CD4-positive, alpha-beta memory T cell (primary cell): ENCODE measurements around the gene PTPRD. TPM values are rescaled to one million over a fixed set of nuclear protein-coding genes. Genes with fewer than 3 reads are reported as not detected.
"Not testable (repeated sequence)": the region's sequence is repeated elsewhere in the genome, so short reads cannot be mapped to it uniquely, and the experiment has no call there.

ENCODE experiments used
- CTCF ChIA-PET: fragments of 350-600 bp; sonication (Branson Sonifier 250); formaldehyde crosslinking; loops from one replicate; lab custom pipeline; 2021; ENCODE audit warnings: inconsistent platforms; ENCODE audit not compliant: partially characterized antibody; lab: Charles Lee
- POLR2A ChIA-PET: fragments of 350-600 bp; sonication (Branson Sonifier 250); formaldehyde crosslinking; loops from one replicate; lab custom pipeline; 2021; ENCODE audit not compliant: partially characterized antibody; lab: Charles Lee
- DNase-seq, 5 donors: peaks; one replicate each; pipeline versions ENCODE4 v3.0.0 to v3.0.0-alpha.2; 2020 to 2022; ENCODE audit warnings: mixed read lengths in 1 of 5
- H3K27ac ChIP-seq: one replicate; pipeline ENCODE4 v1.7.0; 2013; ENCODE audit warnings: low read depth, low read length
- H3K27me3 ChIP-seq: 2 replicates; pipeline ENCODE4 v1.7.0; 2013; ENCODE audit warnings: mild to moderate bottlenecking, low read length, moderate library complexity; ENCODE audit not compliant: insufficient read depth
- H3K36me3 ChIP-seq: 2 replicates; pipeline ENCODE4 v1.7.0; 2013; ENCODE audit warnings: mild to moderate bottlenecking, low read length, moderate library complexity; ENCODE audit not compliant: insufficient read depth
- H3K4me1 ChIP-seq: 2 replicates; pipeline ENCODE4 v1.7.0; 2013; ENCODE audit warnings: mild to moderate bottlenecking, low read length, moderate library complexity; ENCODE audit not compliant: insufficient read depth
- H3K4me3 ChIP-seq, 2 donors: one replicate each; pipeline ENCODE4 v1.7.0; 2013; ENCODE audit warnings: low read length in 2 of 2, mild to moderate bottlenecking in 1 of 2
- H3K9me3 ChIP-seq, 2 donors: one replicate each; pipeline ENCODE4 v1.7.0; 2013; ENCODE audit warnings: low read length in 2 of 2, control low read depth in 1 of 2; ENCODE audit not compliant: control insufficient read depth in 1 of 2
- H3K27ac Mint-ChIP-seq, 7 donors: one replicate each; pipeline ENCODE4 v1.8.0; 2020 to 2021; ENCODE audit warnings: mixed read lengths in 7 of 7, mild to moderate bottlenecking in 6 of 7, inconsistent platforms in 3 of 7, moderate library complexity in 3 of 7
- H3K27me3 Mint-ChIP-seq, 2 donors: one replicate each; pipeline ENCODE4 v1.8.0; 2020 to 2021; ENCODE audit warnings: mixed read lengths in 2 of 2
- H3K36me3 Mint-ChIP-seq, 2 donors: one replicate each; pipeline ENCODE4 v1.8.0; 2020 to 2021; ENCODE audit warnings: mixed read lengths in 2 of 2, inconsistent platforms in 1 of 2, mild to moderate bottlenecking in 1 of 2
- H3K4me1 Mint-ChIP-seq, 4 donors: one replicate each; pipeline ENCODE4 v1.8.0; 2020 to 2021; ENCODE audit warnings: mixed read lengths in 4 of 4, mild to moderate bottlenecking in 1 of 4
- H3K4me3 Mint-ChIP-seq, 8 donors: one replicate each; pipeline ENCODE4 v1.8.0; 2020 to 2021; ENCODE audit warnings: mixed read lengths in 8 of 8, mild to moderate bottlenecking in 7 of 8, moderate library complexity in 6 of 8, inconsistent platforms in 3 of 8
- H3K9me3 Mint-ChIP-seq, 8 donors: one replicate each; pipeline ENCODE4 v1.8.0; 2020 to 2021; ENCODE audit warnings: mixed read lengths in 8 of 8, mild to moderate bottlenecking in 5 of 8, inconsistent platforms in 3 of 8, moderate library complexity in 1 of 8
- intact Hi-C: fragments of 100-400 bp; cut with micrococcal nuclease; formaldehyde crosslinking; loops from one replicate; pipeline ENCODE4 v1.15.1; 2023
- polyA plus RNA-seq, 2 donors: library from polyadenylated mRNA; unstranded; fragments of 300-500 nt; fragmentation: Illumina TruSeq; gene quantifications; one replicate each; pipeline ENCODE4 v1.2.3, GENCODE V29; 2021
- total RNA-seq, 2 experiments: library from RNA; stranded (reverse); gene quantifications; one replicate each; pipeline ENCODE4 v1.2.3, GENCODE V29; 2021

PTPRD gene
- total and polyA plus RNA-seq, 4 experiments from 2014 or later = not detected

DNA sequence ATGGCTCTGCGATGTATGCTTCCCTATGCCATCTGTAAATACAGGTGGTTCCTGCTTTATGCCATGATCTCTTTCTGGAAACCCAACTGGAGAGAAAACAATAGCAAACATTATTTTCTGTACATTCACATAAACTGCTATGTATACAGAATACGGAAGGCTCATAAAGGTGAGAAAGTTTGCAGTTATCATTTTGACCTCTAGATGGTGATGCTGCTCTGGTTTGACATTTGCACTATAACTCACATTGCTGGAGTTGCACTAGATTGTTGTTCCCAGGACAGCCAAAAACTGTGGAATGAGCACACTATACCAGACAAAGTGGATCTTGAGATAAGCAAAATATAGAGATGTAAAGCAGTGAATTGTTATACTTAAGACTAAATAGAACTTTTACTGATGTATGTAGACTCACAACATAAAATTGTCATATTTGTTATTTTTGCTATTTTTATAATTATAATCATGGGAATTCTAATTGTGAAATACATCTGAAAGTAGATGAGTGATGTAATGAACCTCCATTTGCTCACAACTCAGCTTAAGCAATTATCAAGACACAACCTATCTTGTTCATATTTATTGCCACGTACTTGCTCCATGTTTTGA, 246.5 kb downstream of the PTPRD start:
- intact Hi-C loops = no loop called here
- Histone ChIP-seq H3K4me3 (no peak overlapping the region), H3K36me3 (no peaks in the 10 kb centered on the region), H3K4me1 (no peaks in the 10 kb centered on the region), H3K9me3 (no peaks in the 10 kb centered on the region), H3K27me3 (no peaks in the 10 kb centered on the region), H3K27ac (no peak overlapping the region)
- no peak for DNase-seq
- Mint-ChIP-seq H3K9me3 (peaks cover 0 to 28% (median 6%) of the 10 kb centered on the region in 8 donors), H3K27me3 (no peaks in the 10 kb centered on the region), H3K36me3 (no peaks in the 10 kb centered on the region), H3K4me3 (no peak overlapping the region), H3K27ac (no peak overlapping the region), H3K4me1 (no peaks in the 10 kb centered on the region)
- ChIA-PET POLR2A (no interaction called here), CTCF (no interaction called here)

GRCh38 chr9:10354591-10354990, 258.2 kb downstream of the PTPRD start:
- no peaks in the 10 kb centered on the region for H3K27me3 Mint-ChIP-seq
- Histone ChIP-seq H3K4me1 (no peaks in the 10 kb centered on the region), H3K9me3 (no peaks in the 10 kb centered on the region), H3K27me3 (no peaks in the 10 kb centered on the region), H3K4me3 (no peak overlapping the region), H3K36me3 (no peaks in the 10 kb centered on the region), H3K27ac (no peak overlapping the region)
- POLR2A ChIA-PET = no interaction called here
- H3K36me3 Mint-ChIP-seq = no peaks in the 10 kb centered on the region
- intact Hi-C loops = no loop called here
- CTCF ChIA-PET = no interaction called here
- peaks cover 0 to 6% (median 2%) of the 10 kb centered on the region in 8 donors for H3K9me3 Mint-ChIP-seq
- no peak overlapping the region for H3K4me3 Mint-ChIP-seq
- no peak overlapping the region for H3K27ac Mint-ChIP-seq
- DNase-seq = no peak
- H3K4me1 Mint-ChIP-seq = no peaks in the 10 kb centered on the region

DNA sequence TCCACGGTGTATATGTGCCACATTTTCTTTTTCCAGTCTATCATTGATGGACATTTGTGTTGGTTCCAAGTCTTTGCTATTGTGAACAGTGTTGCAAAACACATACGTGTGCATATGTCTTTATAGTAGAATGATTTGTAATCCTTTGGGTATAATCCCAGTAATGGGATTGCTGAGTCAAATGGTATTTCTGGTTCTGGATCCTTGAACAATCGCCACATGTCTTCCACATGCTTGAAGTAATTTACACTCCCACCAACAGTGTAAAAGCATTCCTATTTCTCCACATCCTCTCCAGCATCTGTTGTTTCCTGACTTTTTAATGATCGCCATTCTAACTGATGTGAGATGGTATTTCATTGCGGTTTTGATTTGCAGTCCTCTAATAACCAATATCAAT, 267.2 kb downstream of the PTPRD start:
- H3K27me3 ChIP-seq, H3K36me3 Mint-ChIP-seq, CTCF ChIA-PET, H3K27me3 Mint-ChIP-seq, H3K27ac Mint-ChIP-seq, POLR2A ChIA-PET, H3K36me3 ChIP-seq, H3K9me3 ChIP-seq, H3K4me3 ChIP-seq, H3K4me1 ChIP-seq, DNase-seq, H3K4me3 Mint-ChIP-seq, H3K4me1 Mint-ChIP-seq, H3K27ac ChIP-seq: not testable (repeated sequence)
- intact Hi-C loops = loop anchor here (10.0 kb wide), 1 partner anchor 59 kb away; no protein-coding TSS in a partner anchor
- H3K9me3 Mint-ChIP-seq = peaks cover 0 to 30% (median 9%) of the 10 kb centered on the region in 8 donors

GRCh38 chr9:10341057-10341456, 271.7 kb downstream of the PTPRD start:
- Histone ChIP-seq H3K4me3 (no peak overlapping the region), H3K9me3 (no peaks in the 10 kb centered on the region), H3K27me3 (no peaks in the 10 kb centered on the region), H3K4me1 (no peaks in the 10 kb centered on the region), H3K27ac (no peak overlapping the region), H3K36me3 (no peaks in the 10 kb centered on the region)
- Mint-ChIP-seq H3K27me3 (no peaks in the 10 kb centered on the region), H3K9me3 (peaks cover 0 to 18% (median 8%) of the 10 kb centered on the region in 8 donors), H3K27ac (no peak overlapping the region), H3K4me1 (no peaks in the 10 kb centered on the region), H3K4me3 (no peak overlapping the region), H3K36me3 (no peaks in the 10 kb centered on the region)
- POLR2A ChIA-PET = no interaction called here
- intact Hi-C loops = loop anchor here (10.0 kb wide), 1 partner anchor 64 kb away; no protein-coding TSS in a partner anchor
- DNase-seq = no peak
- CTCF ChIA-PET = no interaction called here

- Histone ChIP-seq H3K27ac (no peak overlapping the region), H3K27me3 (no peaks in the 10 kb centered on the region), H3K9me3 (no peaks in the 10 kb centered on the region), H3K36me3 (no peaks in the 10 kb centered on the region), H3K4me3 (no peak overlapping the region), H3K4me1 (no peaks in the 10 kb centered on the region)
- POLR2A ChIA-PET = no interaction called here
- CTCF ChIA-PET = no interaction called here
- Mint-ChIP-seq H3K4me3 (no peak overlapping the region), H3K27me3 (no peaks in the 10 kb centered on the region), H3K4me1 (no peaks in the 10 kb centered on the region), H3K27ac (no peak overlapping the region), H3K9me3 (peaks cover 0 to 17% (median 12%) of the 10 kb centered on the region in 8 donors), H3K36me3 (no peaks in the 10 kb centered on the region)
- DNase-seq = no peak
- intact Hi-C loops = no loop called here
Observed at GRCh38 chr9:10339152-10339551, 273.6 kb downstream of the PTPRD start.

DNA sequence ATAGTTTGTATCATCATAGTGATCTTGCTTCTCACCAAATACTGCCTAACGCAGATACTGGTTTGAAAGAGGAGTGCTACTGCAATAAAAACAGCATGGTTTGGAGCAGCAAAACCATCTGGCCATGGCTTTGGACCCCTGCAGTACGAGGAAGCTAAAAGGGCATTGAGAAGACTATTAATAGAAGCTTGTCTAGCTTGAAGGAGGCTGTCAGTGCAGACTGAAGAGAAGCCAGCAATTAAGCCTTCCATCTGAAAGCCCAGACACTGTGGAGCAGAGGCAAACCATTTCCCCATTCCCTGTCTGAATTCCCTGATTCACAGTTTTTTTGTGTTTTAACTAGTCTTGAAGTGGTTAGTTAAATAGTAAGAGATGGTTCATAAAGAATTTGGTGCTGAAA, 281.6 kb downstream of the PTPRD start:
- Histone ChIP-seq H3K36me3 (no peaks in the 10 kb centered on the region), H3K4me1 (no peaks in the 10 kb centered on the region), H3K4me3 (no peak overlapping the region), H3K27ac (no peak overlapping the region), H3K9me3 (no peaks in the 10 kb centered on the region), H3K27me3 (no peaks in the 10 kb centered on the region)
- Mint-ChIP-seq H3K27ac (no peak overlapping the region), H3K4me3 (no peak overlapping the region), H3K27me3 (no peaks in the 10 kb centered on the region), H3K36me3 (no peaks in the 10 kb centered on the region), H3K9me3 (peaks cover 0 to 29% (median 9%) of the 10 kb centered on the region in 8 donors), H3K4me1 (no peaks in the 10 kb centered on the region)
- DNase-seq = no peak
- CTCF ChIA-PET = no interaction called here
- intact Hi-C loops = no loop called here
- POLR2A ChIA-PET = no interaction called here

DNA sequence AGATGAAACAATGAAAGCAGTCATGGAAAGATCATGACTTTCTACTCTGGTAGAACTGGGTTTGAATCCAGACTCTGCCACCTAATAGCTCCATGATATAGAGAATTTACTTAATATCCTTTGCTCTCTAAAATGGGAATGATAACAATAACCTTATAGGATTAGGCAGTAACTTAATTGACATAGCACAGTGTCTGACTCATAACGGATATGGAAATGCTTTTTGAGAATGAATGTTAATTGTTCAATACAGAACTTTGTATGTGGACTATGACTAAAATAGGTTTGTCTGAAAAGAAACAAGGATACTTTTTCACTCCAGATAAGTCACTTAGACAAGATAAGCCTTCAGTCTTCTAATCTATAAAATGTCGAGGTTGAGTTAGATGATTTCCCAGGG, 330.7 kb downstream of the PTPRD start:
- H3K36me3 ChIP-seq = no peaks in the 10 kb centered on the region
- intact Hi-C loops = no loop called here
- CTCF ChIA-PET = no interaction called here

More for the DNA sequence above, 330.7 kb downstream of the PTPRD start:
- Mint-ChIP-seq H3K27me3 (no peaks in the 10 kb centered on the region), H3K36me3 (no peaks in the 10 kb centered on the region), H3K9me3 (peaks cover 0 to 24% (median 12%) of the 10 kb centered on the region in 8 donors), H3K27ac (no peak overlapping the region), H3K4me1 (no peaks in the 10 kb centered on the region), H3K4me3 (no peak overlapping the region)
- DNase-seq = no peak
- POLR2A ChIA-PET = no interaction called here
- Histone ChIP-seq H3K27ac (no peak overlapping the region), H3K9me3 (no peaks in the 10 kb centered on the region), H3K27me3 (no peaks in the 10 kb centered on the region), H3K4me1 (no peaks in the 10 kb centered on the region), H3K4me3 (no peak overlapping the region)
